GM18505 (cell line): ENCODE measurements around the gene ETV1.

Experiments used
- ATAC-seq: cut with Tn5 transposase; IDR thresholded peaks from one replicate; pipeline ENCODE4 v1.9.1; 2021; ENCODE audit not compliant: unreplicated experiment
- POLR2A ChIP-seq: IDR thresholded peaks from 4 replicates; pipeline ENCODE4 v1.6.1; 2011; ENCODE audit warnings: borderline replicate concordance; ENCODE audit not compliant: insufficient read depth, insufficient read length; ENCODE audit errors: extremely low read depth

Gene ETV1

DNA sequence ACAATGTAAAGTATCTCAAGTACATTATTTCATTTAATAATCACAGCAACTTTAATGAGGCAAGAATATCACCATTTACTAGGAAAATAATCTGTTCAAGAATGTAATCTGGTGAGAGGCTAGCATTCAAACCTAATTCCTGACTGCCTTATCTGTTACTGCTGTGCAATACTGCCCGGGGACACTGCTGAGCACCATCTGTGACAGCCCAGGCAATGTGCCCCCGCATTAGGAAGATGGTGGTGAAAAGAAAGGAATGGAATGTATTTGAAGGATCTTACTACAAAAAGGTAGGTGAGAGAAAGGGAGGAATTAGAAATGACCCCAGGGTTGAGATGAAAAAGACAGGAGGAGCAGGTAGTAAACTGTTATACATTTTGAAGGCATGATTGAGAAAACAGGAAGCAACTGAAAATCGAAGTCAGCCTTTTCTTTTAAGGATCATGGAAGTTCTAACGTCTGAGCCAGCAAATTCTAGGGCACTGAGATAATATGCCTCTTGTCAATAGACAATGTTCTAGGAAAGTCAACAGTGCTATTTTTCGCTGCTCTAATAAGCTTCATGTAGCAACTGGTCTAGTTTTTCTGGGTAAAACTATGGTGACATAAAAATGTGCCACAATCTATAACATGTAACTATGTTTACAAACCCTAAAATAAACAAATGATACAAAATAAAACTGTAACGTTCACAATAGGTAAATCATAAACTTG is 90.4 kb downstream of the ETV1 start:
- no peak for TF ChIP-seq POLR2A
- ATAC-seq = no peak

DNA sequence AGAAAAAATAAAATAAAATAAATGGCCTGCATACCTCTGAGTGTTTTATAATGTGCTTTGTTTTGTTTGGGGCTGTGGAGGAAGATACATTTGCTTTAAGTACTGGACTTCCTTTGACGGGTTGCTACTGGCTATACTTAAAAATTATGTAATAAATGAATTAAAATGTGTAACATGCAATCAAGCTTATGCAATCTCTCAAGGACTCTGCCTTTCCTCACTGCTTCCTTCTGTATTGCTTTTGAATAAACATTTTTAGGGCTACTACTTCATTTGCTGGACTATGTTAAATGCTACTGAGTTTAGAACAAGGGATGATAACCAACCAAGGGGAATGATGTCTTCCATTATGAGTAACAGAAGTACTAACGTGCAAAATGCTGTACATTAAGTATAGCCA is 91.6 kb downstream of the ETV1 start:
- no peak for TF ChIP-seq POLR2A
- no peak for ATAC-seq

DNA sequence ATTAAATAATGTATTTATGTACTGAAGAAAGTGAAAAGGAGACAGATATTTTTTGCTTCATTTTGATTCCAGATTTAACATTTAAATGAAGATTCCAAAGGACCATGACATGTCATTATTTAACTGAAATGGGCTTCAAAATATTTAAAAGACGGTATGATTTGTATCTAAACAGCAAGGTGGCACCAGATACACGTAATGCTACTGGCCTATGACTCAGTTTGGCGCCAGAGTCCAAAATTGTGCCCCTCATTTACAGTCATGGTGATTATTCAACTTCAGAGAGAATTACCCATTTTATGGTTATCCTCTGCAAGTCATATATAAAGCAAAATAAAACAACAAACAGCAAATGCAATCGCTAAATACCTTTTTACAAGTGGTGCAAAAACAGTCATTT is 94.5 kb downstream of the ETV1 start:
- no peak for ATAC-seq
- TF ChIP-seq POLR2A = no peak

DNA sequence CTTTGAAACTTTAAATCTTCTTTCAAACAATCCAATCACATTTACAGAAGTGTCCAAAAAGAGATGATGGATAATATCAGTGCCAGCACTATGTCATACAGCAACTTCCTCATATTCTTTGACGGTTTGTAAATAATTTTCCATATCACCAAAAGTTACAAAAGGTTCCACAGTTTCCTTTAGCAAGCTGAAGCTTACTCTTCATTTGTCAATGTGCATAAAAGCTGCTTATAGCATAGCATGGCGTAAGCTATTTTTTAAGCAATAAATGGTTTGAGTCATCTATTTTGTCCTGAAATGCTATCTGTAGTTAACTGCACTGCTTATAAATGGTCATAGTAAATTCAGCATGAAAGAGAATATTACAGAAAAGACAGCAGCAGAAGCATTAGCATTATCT is 95.1 kb downstream of the ETV1 start:
- no peak for TF ChIP-seq POLR2A
- no peak for ATAC-seq

DNA sequence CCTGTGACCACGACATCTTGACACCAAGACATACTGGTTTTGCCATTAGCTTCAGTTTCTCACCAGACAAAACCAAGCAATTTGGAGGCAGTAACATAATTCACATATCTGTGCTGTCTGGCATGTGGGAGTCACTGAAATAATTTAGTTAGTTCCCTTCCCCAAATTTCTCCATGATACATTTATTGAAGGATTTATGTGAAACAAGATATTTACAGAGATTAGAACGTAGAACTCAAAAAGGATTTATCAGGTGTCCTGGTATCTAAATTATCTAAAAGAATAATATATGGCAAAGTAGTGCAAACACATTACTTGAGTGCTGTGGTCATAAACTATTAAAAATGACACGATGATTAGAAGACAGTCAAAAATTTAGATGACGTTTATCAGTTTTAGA is 98.7 kb downstream of the ETV1 start:
- no peak for ATAC-seq
- no peak for TF ChIP-seq POLR2A

DNA sequence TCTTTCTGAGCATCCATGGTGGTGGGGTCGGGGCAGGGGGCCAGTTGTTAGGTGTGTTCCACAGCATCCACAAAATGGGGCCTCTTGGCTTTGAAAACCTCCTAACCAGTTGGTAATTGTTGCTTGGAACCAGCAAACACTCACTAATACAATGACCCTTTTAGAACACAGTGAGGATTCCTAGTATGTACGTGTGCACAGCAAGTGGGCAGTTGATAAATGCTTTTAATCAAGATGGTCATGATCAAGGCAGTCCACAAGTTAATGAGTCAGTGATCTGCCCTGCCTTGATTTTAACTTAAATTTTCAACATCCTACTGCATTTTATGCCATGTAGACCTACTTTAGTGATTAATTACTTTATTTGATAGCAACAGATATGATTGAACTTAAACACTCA is 103.1 kb downstream of the ETV1 start:
- no peak for ATAC-seq
- TF ChIP-seq POLR2A = no peak

DNA sequence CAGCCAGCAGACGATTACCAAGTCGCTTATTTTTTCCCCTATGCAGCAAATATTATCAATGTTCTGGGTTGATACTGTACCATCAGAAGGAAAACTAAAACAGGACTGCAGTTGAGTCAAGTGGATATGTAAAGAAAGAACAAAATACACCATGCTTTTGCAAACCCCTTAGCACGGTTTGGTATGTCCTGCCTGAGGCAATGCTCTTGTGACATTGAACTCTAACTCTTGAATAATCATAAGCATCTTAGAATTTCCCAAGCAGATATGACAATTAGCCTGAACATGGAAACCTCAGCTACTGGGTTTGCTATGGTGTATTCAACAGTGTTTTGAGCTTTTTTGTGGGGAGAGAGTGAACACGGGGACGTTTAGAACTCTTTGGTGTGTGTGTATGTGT is 107.4 kb downstream of the ETV1 start:
- no peak for ATAC-seq
- no peak for TF ChIP-seq POLR2A

DNA sequence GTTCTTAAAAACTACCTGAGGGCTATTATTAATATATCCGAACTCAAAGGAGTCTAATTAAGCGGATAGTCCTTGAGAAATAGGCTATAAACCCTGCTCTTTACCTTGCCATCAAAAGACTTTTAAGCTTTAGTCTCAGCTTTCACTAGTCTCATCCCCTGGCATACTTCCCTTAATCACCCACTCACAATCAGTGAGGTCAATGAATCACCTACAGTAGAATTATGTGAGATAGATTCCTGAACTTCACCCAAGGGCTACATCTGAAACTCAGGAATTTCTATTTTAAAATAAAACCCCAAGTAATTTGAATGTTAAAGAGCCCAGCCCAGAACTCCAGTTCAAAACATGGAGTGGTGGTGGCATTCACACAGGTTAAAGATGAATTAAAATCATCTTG is 108.7 kb downstream of the ETV1 start:
- no peak for TF ChIP-seq POLR2A
- no peak for ATAC-seq

DNA sequence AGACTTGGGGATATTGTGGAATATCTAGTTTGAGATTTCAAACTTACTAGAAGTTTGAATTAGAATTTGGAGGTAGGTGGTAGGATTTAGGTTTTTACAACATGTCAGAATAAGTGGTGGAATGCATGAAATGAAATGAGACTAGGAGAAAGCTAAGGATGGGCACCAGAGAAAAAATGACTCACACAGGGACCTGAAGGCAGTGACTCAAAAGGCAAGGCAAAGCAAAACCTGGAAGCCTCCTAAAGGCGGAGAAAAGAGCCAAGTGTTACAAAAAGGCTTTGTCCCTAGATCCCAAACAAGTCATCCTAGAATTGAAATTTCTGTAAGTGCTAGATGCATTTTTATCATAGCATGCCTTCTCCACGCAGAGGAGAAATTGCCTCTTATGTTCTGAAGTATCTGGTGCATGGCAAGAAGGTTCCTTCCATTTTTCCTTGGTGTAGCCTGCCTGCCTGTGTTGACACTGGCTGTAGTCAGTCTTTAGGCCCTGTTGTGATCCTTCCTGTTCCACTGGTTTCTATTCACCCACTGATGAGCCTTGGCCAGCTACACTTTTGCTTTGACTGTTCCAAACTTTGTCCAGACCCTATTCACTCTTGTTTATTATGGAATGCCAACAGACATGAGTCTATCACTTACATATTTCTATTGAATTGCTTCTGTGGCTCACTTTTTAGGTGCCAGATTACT is 109.3 kb downstream of the ETV1 start:
- no peak for ATAC-seq
- no peak for TF ChIP-seq POLR2A

DNA sequence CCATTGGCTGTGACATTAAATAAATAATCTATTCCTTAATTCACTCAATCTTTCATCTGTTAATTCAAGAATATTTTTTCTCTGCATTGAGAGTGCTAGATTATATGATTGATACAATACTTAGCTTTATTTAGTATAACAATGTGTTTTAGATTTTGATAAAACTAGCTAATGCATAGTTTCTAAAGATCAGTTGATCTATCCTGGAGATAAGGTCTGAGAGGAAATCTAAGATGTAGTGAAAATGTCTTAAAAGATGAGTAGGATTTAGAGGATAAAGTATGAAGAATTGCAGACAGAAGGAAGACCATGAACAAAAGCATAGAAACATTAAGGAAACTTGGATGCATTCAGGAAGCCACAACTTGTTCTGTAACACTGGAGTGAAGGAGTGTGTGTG is 110.3 kb downstream of the ETV1 start:
- no peak for TF ChIP-seq POLR2A
- no peak for ATAC-seq

DNA sequence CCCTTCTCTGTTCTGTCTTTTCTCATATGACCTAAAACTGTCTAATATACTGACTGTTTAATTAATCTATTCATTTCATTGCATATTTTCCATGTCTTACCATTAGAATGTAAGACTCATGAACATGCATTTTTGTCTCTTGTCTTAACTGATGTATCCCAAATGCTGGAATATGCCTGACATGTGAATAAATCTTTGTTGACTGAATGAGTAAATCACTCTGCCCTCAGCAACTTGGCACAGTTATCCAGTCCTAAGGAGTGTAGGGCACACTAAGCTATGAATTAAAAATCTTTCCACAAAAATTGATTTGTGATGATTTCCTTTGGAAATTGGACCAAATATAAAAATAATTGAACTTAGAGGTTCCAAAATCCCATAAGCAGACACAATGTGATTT is 111.3 kb downstream of the ETV1 start:
- no peak for TF ChIP-seq POLR2A
- no peak for ATAC-seq

DNA sequence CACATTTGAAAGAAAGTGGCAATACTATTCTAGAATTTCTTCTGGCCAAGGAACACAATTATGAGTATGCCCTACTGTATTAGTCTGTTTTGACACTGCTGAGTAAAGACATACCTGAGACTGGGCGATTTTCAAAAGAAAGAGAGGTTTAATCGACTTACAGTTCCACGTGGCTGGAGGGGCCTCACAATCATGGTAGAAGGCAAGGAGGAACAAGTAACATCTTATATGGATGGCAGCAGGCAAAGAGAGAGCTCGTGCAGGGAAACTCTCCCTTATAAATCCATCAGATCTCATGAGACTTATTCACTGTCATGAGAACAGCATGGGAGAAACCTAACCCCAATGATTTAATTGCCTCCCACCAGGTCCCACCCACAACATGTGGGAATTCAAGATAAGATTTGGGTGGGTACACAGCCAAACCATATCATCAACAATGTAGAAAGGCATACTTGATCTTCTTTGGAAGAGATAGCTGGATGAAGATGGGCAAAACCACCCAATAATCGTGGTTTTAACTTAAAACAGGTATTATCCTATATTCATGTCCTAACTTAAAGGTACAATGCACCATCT is 113.9 kb downstream of the ETV1 start:
- TF ChIP-seq POLR2A = no peak
- ATAC-seq = no peak

DNA sequence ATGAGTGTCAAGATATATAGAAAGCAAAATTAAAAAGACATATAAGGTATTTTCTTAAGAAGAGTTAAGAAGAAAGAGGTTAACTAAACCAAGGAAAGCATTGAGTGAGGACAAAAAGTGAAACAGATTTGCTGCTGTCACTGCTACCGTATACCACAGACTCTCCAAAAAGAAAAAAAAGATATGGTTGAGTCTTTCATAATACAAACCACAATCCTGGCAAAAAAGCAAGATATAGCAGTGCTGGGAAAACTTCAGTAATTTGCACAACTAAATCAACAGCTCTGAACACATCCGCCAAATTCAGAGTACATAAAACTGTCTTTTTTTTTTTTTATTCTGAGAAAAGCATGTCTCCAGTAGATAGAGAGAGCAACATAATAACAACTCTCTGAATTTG is 114.7 kb downstream of the ETV1 start:
- no peak for ATAC-seq
- TF ChIP-seq POLR2A = no peak

DNA sequence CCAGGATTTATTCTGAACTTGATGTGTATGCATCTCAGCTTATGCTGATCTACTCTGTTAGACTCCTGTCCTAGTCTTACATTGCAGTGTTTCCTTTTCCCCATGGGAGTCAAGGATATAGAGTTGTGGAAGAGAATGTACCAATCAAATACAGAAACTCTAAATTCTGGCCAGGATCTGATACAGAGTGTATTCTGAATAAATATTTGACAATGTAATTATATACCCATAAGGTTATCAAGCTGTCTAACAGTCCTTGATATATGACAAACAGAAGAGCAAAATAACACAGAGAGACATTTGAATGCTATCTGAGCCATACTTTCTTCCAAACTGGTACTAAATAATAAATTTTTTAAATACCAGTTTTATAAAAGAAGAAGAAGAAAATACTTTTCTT is 116.8 kb downstream of the ETV1 start:
- no peak for TF ChIP-seq POLR2A

DNA sequence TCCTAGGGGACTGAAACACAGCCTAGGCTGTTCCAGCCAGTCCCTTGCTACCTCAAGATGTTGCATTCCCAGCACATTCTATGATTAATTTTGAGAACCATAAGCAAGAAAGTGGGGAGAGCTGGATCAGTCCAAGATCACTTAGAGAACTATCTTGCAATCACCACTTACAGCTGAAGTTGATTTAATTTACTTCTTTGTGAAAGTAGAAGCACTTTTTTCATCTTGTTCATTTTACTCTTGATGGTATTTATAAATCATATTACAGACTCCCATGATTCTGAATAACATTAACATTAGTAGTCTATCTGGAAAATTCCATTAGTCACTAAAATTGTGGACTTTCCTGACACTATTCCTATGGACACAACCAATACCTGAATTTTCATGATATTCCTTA is 118.5 kb downstream of the ETV1 start:
- no peak for ATAC-seq
- TF ChIP-seq POLR2A = no peak

More for the DNA sequence above, 116.8 kb downstream of the ETV1 start:
- no peak for ATAC-seq

DNA sequence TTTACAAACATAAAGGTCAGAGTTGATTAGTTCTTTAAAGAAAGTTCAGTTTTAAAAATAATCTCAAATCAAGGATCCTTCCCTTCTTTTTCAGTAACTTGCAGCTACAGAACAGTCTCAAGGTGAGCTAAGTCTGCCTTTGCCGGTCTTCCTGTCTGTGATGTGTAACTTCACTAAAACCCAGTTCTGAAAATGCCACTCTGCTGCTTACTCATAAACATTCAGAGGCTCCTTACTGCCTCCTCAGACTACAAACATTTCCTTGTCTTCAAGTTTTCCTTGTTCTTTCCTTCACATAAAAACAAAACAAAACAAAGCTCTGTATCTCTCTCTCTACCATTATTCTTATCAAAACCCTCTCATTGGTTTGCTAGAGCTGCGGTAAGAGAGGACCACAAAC is 128.7 kb downstream of the ETV1 start:
- ATAC-seq = no peak
- no peak for TF ChIP-seq POLR2A
